IMR-90 (cell line): ENCODE measurements around the gene TRAPPC14. TPM values are rescaled to one million over a fixed set of nuclear protein-coding genes. Genes with fewer than 3 reads are reported as not detected.

Source experiments
- ATAC-seq: fragments of 200-7000 bp; cut with Tn5 transposase; 2 replicates; pipeline ENCODE4 v1.9.1; 2020; ENCODE audit warnings: low read depth, mild to moderate bottlenecking, moderate library complexity
- BruUV-seq: library from RNA; stranded (reverse); fragments of 400-500 nt; replicated peaks from 2 replicates; lab custom pipeline; 2021; lab: Mats Ljungman, UMichigan
- CTCF ChIA-PET: fragments of 300-600 bp; formaldehyde crosslinking; extraction: SDS; loops from one replicate; lab custom pipeline; 2021; ENCODE audit warnings: antibody characterized with exemption; lab: Yijun Ruan, JAX
- POLR2A ChIA-PET: fragments of 300-600 bp; sonication (Branson Sonifier 250); formaldehyde crosslinking; loops from one replicate; lab custom pipeline; 2022; ENCODE audit warnings: antibody characterized with exemption; ENCODE audit not compliant: unreplicated experiment; lab: Charles Lee
- DNase-seq: peaks from one replicate; pipeline ENCODE4 v3.0.0; 2013
- H2AFZ ChIP-seq: replicated peaks from 2 replicates; pipeline ENCODE3; 2013; ENCODE audit warnings: low read length, mild to moderate bottlenecking; ENCODE audit not compliant: poor library complexity
- H2AK5ac ChIP-seq: 2 replicates; pipeline ENCODE4 v1.6.1; 2013; ENCODE audit warnings: low read depth, low read length, inconsistent platforms
- H2AK9ac ChIP-seq: replicated peaks from 2 replicates; pipeline ENCODE3; 2013; ENCODE audit warnings: mild to moderate bottlenecking, low read depth, low read length, moderate library complexity; ENCODE audit not compliant: poor library complexity
- H2BK120ac ChIP-seq: 2 replicates; pipeline ENCODE4 v1.6.1; 2013; ENCODE audit warnings: low read depth, low read length, inconsistent platforms
- H2BK15ac ChIP-seq: 3 replicates; pipeline ENCODE4 v1.6.1; 2013; ENCODE audit warnings: low read depth, low read length, inconsistent platforms
- H2BK20ac ChIP-seq: 2 replicates; pipeline ENCODE4 v1.6.1; 2013; ENCODE audit warnings: low read depth, mild to moderate bottlenecking, inconsistent platforms, low read length, moderate library complexity
- H2BK5ac ChIP-seq: 2 replicates; pipeline ENCODE4 v1.6.1; 2013; ENCODE audit warnings: mild to moderate bottlenecking, low read depth, low read length, inconsistent platforms; ENCODE audit not compliant: poor library complexity, severe bottlenecking
- H3K14ac ChIP-seq: replicated peaks from 2 replicates; pipeline ENCODE4 v1.6.1; 2013; ENCODE audit warnings: low read depth, low read length, inconsistent platforms
- H3K18ac ChIP-seq: 2 replicates; pipeline ENCODE4 v1.6.1; 2013; ENCODE audit warnings: low read depth, low read length, control low read depth
- H3K23ac ChIP-seq: 2 replicates; pipeline ENCODE4 v1.6.1; 2013; ENCODE audit warnings: low read depth, low read length, inconsistent platforms
- H3K27ac ChIP-seq: 2 replicates; pipeline ENCODE4 v1.5.1; 2013; ENCODE audit warnings: mild to moderate bottlenecking, control low read depth, low read length; ENCODE audit not compliant: insufficient read depth
- H3K27me3 ChIP-seq: 2 replicates; pipeline ENCODE4 v1.6.1; 2013; ENCODE audit warnings: low read length; ENCODE audit not compliant: control insufficient read depth, insufficient read depth
- H3K36me3 ChIP-seq: 2 replicates; pipeline ENCODE4 v1.6.1; 2013; ENCODE audit warnings: low read length, mixed read lengths; ENCODE audit not compliant: control insufficient read depth, insufficient read depth
- H3K4ac ChIP-seq: 2 replicates; pipeline ENCODE4 v1.6.1; 2013; ENCODE audit warnings: low read depth, low read length, inconsistent platforms
- H3K4me1 ChIP-seq: 2 replicates; pipeline ENCODE4 v1.6.1; 2013; ENCODE audit warnings: low read length, mixed read lengths; ENCODE audit not compliant: control insufficient read depth, insufficient read depth
- H3K4me2 ChIP-seq: 2 replicates; pipeline ENCODE4 v1.6.1; 2013; ENCODE audit warnings: low read depth, mild to moderate bottlenecking, control low read depth, low read length, moderate library complexity
- H3K4me3 ChIP-seq: 2 replicates; pipeline ENCODE4 v1.5.1; 2013; ENCODE audit warnings: low read depth, mild to moderate bottlenecking, control low read depth, low read length, moderate library complexity; ENCODE audit not compliant: insufficient read depth
- H3K56ac ChIP-seq: 2 replicates; pipeline ENCODE4 v1.6.1; 2013; ENCODE audit warnings: low read length, inconsistent platforms; ENCODE audit not compliant: insufficient read depth; ENCODE audit errors: extremely low read depth
- H3K79me1 ChIP-seq, 2 experiments: 2 replicates each; pipeline ENCODE4 v1.6.1; 2013; ENCODE audit warnings: low read length in 2 of 2, inconsistent platforms in 1 of 2, low read depth in 1 of 2
- H3K9ac ChIP-seq: 2 replicates; pipeline ENCODE4 v1.6.1; 2013; ENCODE audit warnings: low read depth, low read length, control low read depth
- H3K9me1 ChIP-seq: 2 replicates; pipeline ENCODE4 v1.6.1; 2013; ENCODE audit warnings: low read length, inconsistent platforms; ENCODE audit not compliant: insufficient read depth
- H3K9me3 ChIP-seq: 2 replicates; pipeline ENCODE4 v1.6.1; 2013; ENCODE audit warnings: low read length; ENCODE audit not compliant: control insufficient read depth, insufficient read depth
- H4K20me1 ChIP-seq: 2 replicates; pipeline ENCODE4 v1.6.1; 2013; ENCODE audit warnings: low read length, inconsistent platforms; ENCODE audit not compliant: insufficient read depth
- H4K5ac ChIP-seq: 2 replicates; pipeline ENCODE4 v1.6.1; 2013; ENCODE audit warnings: mild to moderate bottlenecking, low read depth, low read length, control low read depth
- H4K8ac ChIP-seq, 2 experiments: 2 replicates each; pipeline ENCODE4 v1.6.1; 2013; ENCODE audit warnings: low read depth in 2 of 2, low read length in 2 of 2, control low read depth in 1 of 2, inconsistent platforms in 1 of 2
- H4K91ac ChIP-seq: 2 replicates; pipeline ENCODE4 v1.6.1; 2013; ENCODE audit warnings: low read depth, low read length, inconsistent platforms; ENCODE audit not compliant: insufficient read depth
- BHLHE40 ChIP-seq: fragments of 150-350 bp; IDR thresholded peaks from 2 replicates; pipeline ENCODE4 v1.6.1; 2016; ENCODE audit warnings: mild to moderate bottlenecking, low read depth, low read length
- FOS ChIP-seq: fragments of 150-350 bp; IDR thresholded peaks from 2 replicates; pipeline ENCODE4 v1.6.1; 2016; ENCODE audit warnings: low read depth, low read length
- MAZ ChIP-seq: IDR thresholded peaks from 2 replicates; pipeline ENCODE4 v1.6.1; 2012; ENCODE audit warnings: low read depth, mild to moderate bottlenecking, low read length, improper control_type of control experiment, moderate library complexity, borderline replicate concordance
- MXI1 ChIP-seq: IDR thresholded peaks from 2 replicates; pipeline ENCODE4 v1.6.1; 2012; ENCODE audit warnings: low read depth, mild to moderate bottlenecking, low read length, moderate library complexity, borderline replicate concordance
- POLR2A ChIP-seq: IDR thresholded peaks from 2 replicates; pipeline ENCODE4 v1.6.1; 2012; ENCODE audit warnings: mild to moderate bottlenecking, low read depth, low read length
- RFX5 ChIP-seq: IDR thresholded peaks from 2 replicates; pipeline ENCODE4 v1.8.0; 2012; ENCODE audit warnings: low read depth, mild to moderate bottlenecking, low read length, moderate library complexity
- SMC3 ChIP-seq: fragments of 150-350 bp; IDR thresholded peaks from 2 replicates; pipeline ENCODE4 v1.6.1; 2016; ENCODE audit warnings: low read depth, mild to moderate bottlenecking, antibody characterized with exemption, low read length, moderate library complexity
- USF2 ChIP-seq: fragments of 150-350 bp; IDR thresholded peaks from 2 replicates; pipeline ENCODE4 v1.6.1; 2017; ENCODE audit warnings: mild to moderate bottlenecking, antibody characterized with exemption, low read length, low read depth
- WGBS, 2 experiments: methylation state at CpG; one replicate each; pipeline versions ENCODE4 v1.1.5 to v1.1.7; 2013; ENCODE audit warnings: missing lambda C conversion rate in 2 of 2; ENCODE audit not compliant: insufficient read length in 1 of 2; ENCODE audit errors: extremely low coverage in 2 of 2; 5-methylcytosine and 5-hydroxymethylcytosine counted together
- dilution Hi-C: fragments of 300-500 bp; cut with HindIII; formaldehyde crosslinking; loops from one replicate; pipeline ENCODE4 v1.14.3; 2018; ENCODE audit warnings: low sequenced_read_pairs; ENCODE audit not compliant: unreplicated experiment
- in situ Hi-C: fragments of 300-500 bp; cut with MboI; formaldehyde crosslinking; loops from 3 replicates; pipeline ENCODE4 v1.14.3; 2019; ENCODE audit warnings: low sequenced_read_pairs, inconsistent platforms, mixed read lengths
- intact Hi-C: fragments of 100-400 bp; cut with micrococcal nuclease; formaldehyde crosslinking; loops from 2 replicates; pipeline ENCODE4 v1.10.0; 2022
- polyA plus RNA-seq, 3 experiments: library from polyadenylated mRNA; depleted of rRNA; stranded (reverse); fragments of >200 nt; gene quantifications; 2 replicates each; pipeline ENCODE4 v1.2.3, GENCODE V29; 2012; ENCODE audit warnings: low replicate concordance in 1 of 3
- total RNA-seq: library from RNA; depleted of rRNA; stranded (reverse); fragments of >200 nt; gene quantifications from 2 replicates; pipeline ENCODE4 v1.2.3, GENCODE V29; 2012
- TF ChIP-seq, protein P1 (sequence below): conservative IDR thresholded peaks from 2 replicates; pipeline ENCODE4 v1.5.1; 2012; ENCODE audit warnings: mild to moderate bottlenecking, low read depth, low read length, improper control_type of control experiment
- TF ChIP-seq, protein P2 (sequence below): fragments of 150-350 bp; IDR thresholded peaks from 2 replicates; pipeline ENCODE4 v1.6.1; 2016; ENCODE audit warnings: low read depth, mild to moderate bottlenecking, low read length, moderate library complexity, borderline replicate concordance

TRAPPC14 gene
- total and polyA plus RNA-seq, 2 of the 4 experiments (the other 2 are of a cell fraction) = 4.5 to 15.9 TPM

DNA sequence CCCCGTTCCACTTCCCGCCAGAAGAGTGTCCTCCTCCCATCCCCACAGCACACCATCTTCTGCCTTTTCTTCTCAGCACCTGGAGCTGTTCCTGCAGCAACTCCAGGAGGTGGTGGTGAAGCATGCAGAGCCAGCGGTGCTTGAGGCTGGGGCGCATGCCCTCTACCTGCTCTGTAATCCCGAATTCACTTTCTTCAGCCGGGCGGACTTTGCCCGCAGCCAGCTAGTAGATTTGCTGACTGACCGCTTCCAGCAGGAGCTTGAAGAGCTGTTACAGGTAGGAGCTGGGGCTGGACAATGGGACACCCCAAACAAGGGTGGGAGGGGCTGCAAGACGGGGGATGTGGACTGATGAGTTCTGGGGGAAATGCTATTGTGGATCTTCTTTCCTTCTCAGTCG lies 42.2 kb upstream of the TRAPPC14 start:
- WGBS, 2 experiments = no CpG with 5 or more reads among the region's 11 CpGs
- intact Hi-C loops = no loop called here
- H3K36me3 ChIP-seq = no peaks in the 10 kb centered on the region
- H3K79me1 ChIP-seq = no peaks in the 10 kb centered on the region
- ATAC-seq (no peak), DNase-seq (no peak)
- ChIA-PET POLR2A (no interaction called here), CTCF (no interaction called here)
- no peak overlapping the region for H2AK5ac ChIP-seq
- TF ChIP-seq USF2 (no peak), MAZ (no peak), MXI1 (no peak), FOS (no peak), POLR2A (no peak), RFX5 (no peak), SMC3 (no peak), BHLHE40 (no peak)
- TF ChIP-seq, protein P1, sequence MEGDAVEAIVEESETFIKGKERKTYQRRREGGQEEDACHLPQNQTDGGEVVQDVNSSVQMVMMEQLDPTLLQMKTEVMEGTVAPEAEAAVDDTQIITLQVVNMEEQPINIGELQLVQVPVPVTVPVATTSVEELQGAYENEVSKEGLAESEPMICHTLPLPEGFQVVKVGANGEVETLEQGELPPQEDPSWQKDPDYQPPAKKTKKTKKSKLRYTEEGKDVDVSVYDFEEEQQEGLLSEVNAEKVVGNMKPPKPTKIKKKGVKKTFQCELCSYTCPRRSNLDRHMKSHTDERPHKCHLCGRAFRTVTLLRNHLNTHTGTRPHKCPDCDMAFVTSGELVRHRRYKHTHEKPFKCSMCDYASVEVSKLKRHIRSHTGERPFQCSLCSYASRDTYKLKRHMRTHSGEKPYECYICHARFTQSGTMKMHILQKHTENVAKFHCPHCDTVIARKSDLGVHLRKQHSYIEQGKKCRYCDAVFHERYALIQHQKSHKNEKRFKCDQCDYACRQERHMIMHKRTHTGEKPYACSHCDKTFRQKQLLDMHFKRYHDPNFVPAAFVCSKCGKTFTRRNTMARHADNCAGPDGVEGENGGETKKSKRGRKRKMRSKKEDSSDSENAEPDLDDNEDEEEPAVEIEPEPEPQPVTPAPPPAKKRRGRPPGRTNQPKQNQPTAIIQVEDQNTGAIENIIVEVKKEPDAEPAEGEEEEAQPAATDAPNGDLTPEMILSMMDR = no peak
- TF ChIP-seq, protein P2, sequence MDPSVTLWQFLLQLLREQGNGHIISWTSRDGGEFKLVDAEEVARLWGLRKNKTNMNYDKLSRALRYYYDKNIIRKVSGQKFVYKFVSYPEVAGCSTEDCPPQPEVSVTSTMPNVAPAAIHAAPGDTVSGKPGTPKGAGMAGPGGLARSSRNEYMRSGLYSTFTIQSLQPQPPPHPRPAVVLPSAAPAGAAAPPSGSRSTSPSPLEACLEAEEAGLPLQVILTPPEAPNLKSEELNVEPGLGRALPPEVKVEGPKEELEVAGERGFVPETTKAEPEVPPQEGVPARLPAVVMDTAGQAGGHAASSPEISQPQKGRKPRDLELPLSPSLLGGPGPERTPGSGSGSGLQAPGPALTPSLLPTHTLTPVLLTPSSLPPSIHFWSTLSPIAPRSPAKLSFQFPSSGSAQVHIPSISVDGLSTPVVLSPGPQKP = no peak
- H3K9ac ChIP-seq = no peak overlapping the region
- no peak overlapping the region for H3K4me3 ChIP-seq
- H4K5ac ChIP-seq = no peak overlapping the region
- no peaks in the 10 kb centered on the region for H4K20me1 ChIP-seq
- dilution Hi-C loops = no loop called here
- H3K14ac ChIP-seq = no peak overlapping the region
- H4K8ac ChIP-seq = no peak overlapping the region
- H3K4ac ChIP-seq = no peak overlapping the region
- H3K27ac ChIP-seq = no peak overlapping the region
- no peaks in the 10 kb centered on the region for H3K9me1 ChIP-seq
- H3K23ac ChIP-seq = no peak overlapping the region
- H3K18ac ChIP-seq = no peak overlapping the region
- H3K4me2 ChIP-seq = no peak overlapping the region
- H3K56ac ChIP-seq = no peak overlapping the region
- no peak overlapping the region for H4K91ac ChIP-seq
- no TSS peak for BruUV-seq
- H2AFZ ChIP-seq = no peak overlapping the region
- H3K4me1 ChIP-seq = peaks cover 2% of the 10 kb centered on the region; the same call in 1 of the 2 replicates
- H3K27me3 ChIP-seq = peaks cover 25% of the 10 kb centered on the region
- H3K9me3 ChIP-seq = no peaks in the 10 kb centered on the region
- H2BK5ac ChIP-seq = no peak overlapping the region
- no peak overlapping the region for H2BK120ac ChIP-seq
- H2BK20ac ChIP-seq = no peak overlapping the region
- H2AK9ac ChIP-seq = no peak overlapping the region
- no peak overlapping the region for H2BK15ac ChIP-seq
- in situ Hi-C loops = no loop called here
